ENCODE results near the gene GPR82.

DNA sequence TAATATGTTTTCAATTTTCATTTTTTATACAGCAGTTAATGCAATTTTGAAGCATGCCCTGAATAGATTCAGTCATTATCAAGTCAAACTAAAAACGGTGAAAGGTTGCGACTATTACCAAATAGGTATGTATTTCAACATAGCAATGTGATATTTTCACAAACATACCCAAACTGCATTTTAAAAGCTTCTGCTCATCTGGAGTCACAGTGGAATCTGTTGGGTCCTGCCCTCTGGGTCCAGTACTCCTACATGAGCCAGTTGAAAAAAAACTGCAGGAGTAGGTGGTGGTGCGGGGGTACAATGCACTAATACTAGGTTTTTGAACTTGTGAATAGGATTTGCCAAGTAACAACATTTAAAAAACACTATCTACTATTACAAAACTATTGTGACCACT, 34.3 kb upstream of the GPR82 start:
- TF ChIP-seq, protein P1, sequence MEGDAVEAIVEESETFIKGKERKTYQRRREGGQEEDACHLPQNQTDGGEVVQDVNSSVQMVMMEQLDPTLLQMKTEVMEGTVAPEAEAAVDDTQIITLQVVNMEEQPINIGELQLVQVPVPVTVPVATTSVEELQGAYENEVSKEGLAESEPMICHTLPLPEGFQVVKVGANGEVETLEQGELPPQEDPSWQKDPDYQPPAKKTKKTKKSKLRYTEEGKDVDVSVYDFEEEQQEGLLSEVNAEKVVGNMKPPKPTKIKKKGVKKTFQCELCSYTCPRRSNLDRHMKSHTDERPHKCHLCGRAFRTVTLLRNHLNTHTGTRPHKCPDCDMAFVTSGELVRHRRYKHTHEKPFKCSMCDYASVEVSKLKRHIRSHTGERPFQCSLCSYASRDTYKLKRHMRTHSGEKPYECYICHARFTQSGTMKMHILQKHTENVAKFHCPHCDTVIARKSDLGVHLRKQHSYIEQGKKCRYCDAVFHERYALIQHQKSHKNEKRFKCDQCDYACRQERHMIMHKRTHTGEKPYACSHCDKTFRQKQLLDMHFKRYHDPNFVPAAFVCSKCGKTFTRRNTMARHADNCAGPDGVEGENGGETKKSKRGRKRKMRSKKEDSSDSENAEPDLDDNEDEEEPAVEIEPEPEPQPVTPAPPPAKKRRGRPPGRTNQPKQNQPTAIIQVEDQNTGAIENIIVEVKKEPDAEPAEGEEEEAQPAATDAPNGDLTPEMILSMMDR (IDR thresholded peaks at IDR 0.05): no peak
- no peak for TF ChIP-seq ZFX (IDR thresholded peaks at IDR 0.05; ENCODE audit: borderline replicate concordance)

Measured in 22Rv1 (cell line).